COLO829 (cell line): ENCODE results near the gene PRELID1.
"Not testable (repeated sequence)": the region's sequence is repeated elsewhere in the genome, so short reads cannot be mapped to it uniquely, and the experiment has no call there.

Experiments used
- DNase-seq: peaks from one replicate; pipeline ENCODE4 v3.0.0; 2012; ENCODE audit warnings: low spot score

The PRELID1 gene, protein sequence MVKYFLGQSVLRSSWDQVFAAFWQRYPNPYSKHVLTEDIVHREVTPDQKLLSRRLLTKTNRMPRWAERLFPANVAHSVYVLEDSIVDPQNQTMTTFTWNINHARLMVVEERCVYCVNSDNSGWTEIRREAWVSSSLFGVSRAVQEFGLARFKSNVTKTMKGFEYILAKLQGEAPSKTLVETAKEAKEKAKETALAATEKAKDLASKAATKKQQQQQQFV

DNA sequence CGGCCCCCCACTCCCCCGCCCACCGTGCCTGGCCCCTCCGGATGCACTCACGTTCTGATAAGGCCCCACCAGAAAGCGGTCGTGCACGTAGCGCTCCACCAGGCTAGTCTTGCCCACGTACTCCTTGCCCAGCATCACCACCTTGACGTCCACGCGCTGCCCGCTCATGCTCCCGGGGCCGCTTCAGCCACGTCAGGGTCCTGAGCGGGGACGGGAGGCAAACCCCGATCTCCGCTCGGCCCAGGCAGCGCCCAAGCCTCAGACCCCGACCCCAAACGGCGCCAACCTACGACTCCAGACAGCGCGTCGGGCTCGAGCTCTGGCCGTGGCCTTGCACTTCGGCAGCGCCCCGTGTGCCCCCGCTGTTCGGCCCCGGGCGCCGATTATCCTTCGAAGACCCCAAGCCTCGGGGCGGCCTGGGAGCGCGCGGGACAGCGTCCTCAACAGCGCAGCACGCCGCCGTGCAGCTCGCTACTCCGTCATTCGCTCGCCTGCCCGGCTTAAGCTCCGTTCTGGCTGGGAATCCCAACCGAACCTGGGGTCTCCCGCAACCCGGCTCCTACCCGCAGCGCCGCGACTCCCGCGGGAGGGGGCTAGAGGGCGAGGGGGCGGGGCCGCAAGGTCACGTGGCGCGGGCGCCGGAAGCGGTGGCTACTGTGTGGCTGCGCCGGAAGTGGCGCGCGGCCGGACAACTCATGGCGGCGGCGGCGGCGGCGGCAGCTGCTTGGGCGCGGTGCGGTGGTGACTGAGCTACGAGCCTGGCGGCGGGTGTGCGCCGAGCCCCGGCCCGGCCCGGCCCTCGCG, at the start of gene PRELID1, which contains the start of gene RAB24:
Gene PRELID1, plus strand, starts transcription at position 679 of the 804 bp plus-strand sequence. CDS start 187 bp downstream, outside the sequence.
Gene RAB24, minus strand, starts transcription at position 599 of the 804 bp plus-strand sequence. Its CDS starts 431 bp downstream, at position 168.
- peak; percentile 63 for DNase-seq

DNA sequence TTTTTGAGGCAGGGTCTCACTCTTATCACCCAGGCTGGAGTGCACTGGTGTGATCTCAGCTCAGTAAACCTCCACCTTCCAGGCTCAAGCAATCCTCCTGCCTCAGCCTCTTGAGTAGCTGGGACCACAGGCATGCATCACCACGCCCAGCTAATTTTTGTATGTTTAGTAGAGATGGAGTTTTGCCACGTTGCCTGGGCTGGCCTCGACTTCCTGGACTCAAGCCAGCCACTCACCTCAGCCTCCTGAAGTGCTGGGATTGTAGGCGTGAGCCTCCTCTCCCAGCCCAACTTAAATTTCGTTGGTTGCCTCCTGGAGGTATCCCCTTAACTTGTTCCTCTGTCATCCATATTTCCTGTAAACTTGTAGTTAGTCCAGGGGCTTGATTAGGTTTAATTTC, 47.3 kb upstream of the PRELID1 start:
- no peak for DNase-seq

DNA sequence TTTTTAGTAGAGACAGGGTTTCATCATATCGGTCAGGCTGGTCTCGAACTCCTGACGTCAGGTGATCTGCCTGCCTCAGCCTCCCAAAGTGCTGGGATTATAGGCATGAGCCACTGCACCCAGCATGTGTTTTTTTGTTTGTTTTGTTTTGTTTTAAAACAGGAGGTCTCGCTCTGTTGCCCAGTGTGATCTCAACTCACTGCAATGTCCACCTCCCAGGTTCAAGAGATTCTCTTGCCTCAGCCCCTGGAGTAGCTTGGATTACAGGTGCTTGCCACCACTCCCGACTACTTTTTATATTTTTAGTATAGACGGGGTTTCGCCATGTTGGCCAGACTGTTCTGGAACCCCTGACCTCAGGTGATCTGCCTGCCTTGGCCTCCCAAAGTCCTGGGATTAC, 44.9 kb upstream of the PRELID1 start:
- DNase-seq: not testable (repeated sequence)

DNA sequence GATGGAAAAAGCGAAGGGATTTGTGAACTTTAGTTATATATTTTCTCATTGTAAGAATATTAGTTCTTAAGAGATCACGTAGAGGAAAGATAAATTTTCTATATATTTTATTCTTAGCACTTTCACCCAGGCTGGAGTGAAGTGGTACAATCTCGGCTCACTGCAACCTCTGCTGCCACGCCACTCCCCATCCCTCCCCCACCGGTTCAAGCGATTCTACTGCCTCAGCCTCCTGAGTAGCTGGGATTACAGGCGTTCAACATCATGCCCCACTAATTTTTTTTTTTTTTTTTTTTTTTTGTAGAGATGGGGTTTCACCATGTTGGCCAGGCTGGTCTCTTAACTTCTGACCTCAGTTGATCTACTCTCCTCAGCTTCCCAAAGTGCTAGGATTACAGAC, 42.6 kb upstream of the PRELID1 start:
- DNase-seq: no peak

DNA sequence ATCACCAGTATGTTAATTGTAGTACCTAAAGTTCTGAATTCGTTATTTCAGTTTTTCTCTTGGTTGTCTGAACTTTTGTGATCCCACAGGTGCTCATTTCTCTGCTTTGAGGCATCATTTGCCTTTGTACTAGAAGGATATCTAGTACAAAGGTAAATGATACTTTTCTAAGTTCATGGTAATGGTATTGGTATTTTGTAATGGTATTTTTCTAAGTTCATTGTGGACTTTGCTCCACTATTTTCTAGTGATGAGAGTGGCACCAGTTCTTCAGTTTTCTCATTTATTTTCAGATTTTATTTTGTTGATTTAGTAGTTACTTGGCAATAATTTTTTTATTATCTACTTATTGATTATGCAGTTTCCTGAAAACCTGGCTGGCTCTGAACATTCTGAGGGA, 42.1 kb upstream of the PRELID1 start:
- no peak for DNase-seq

DNA sequence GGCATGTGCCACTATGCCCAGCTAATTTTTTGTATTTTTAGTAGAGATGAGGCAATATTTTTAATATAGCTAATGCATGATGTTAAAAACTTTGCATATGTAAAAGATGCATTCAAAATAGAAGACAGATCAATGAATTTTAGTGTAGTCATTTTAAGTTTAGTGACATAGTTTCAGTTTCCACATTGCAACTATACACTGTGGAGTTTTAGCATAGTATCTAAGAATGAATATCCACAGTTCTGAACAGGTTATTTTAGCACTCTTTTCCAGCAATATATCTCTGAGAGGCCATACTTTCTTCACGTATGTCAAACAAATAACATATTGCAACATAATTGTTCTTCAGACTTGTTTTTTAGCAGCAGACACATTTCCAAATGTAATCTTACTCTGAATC, 39.4 kb upstream of the PRELID1 start:
- no peak for DNase-seq

DNA sequence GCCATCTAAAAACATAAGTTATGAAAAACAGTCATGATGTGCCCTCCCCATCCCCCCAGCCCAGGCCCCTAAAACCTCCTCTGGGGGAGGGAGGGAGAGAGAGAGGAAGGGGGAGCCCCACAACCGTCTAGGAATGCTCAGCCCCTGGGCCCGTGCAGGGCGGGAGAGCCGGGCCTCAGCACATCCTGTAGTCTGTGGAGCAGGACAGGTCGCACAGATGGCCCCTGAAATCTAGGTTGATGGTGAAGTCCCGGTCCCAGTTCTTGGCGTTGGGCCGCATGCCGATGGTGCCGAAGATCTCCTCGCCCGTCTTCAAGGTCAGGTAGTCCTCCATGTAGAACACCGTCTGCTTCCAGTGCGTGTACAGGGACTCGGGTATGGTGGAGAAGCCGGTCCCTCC, 38.2 kb upstream of the PRELID1 start:
- DNase-seq: no peak

DNA sequence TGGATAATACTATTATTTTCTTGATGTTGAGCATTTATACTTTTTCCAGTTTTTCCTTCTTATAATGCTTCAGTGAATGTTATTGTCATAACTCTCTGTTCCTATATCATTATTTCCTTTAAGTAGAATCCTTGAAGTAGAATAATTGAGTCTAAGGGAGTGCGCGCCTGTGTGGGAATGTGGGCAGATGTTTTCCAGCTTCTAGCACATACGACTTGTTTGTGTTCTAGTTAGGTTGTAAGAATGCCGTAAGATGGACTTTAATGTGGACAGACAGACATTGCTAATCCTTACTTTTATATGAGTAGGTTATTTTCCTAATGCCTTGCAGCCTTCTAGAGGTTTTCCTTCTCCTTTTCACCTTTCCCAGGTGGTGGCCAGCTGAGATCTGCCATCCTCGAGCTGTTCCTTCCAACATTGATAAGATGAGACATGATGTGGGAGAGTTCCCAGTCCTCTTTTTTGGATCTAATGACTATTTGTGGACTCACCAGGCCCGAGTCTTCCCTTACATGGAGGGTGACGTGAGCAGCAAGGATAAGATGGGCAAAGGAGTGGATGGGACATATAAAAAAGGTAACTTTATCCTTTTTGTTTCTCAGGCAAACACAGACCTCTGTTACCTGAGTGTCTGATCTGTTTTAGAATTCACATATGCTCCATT, 34.2 kb upstream of the PRELID1 start:
- DNase-seq: no peak

DNA sequence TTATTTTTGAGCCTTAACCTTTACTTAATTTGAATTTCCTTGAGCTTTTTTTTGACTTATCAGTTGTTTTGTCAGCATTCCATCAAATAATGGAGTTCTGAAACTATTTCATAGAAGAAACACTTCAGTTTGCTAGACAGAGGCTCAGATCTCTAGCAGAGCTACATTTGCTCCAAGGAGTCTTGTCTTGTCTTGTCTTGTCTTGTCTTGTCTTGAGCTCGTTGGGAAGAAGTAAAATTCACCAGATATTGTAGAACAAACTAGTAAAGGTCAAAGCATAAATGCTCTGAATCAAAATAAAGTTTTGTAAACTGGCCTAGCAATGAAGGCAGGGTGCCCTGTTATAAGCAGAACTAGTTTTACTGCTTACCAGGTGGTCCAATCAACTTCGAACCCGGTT, 33.6 kb upstream of the PRELID1 start:
- DNase-seq: no peak

DNA sequence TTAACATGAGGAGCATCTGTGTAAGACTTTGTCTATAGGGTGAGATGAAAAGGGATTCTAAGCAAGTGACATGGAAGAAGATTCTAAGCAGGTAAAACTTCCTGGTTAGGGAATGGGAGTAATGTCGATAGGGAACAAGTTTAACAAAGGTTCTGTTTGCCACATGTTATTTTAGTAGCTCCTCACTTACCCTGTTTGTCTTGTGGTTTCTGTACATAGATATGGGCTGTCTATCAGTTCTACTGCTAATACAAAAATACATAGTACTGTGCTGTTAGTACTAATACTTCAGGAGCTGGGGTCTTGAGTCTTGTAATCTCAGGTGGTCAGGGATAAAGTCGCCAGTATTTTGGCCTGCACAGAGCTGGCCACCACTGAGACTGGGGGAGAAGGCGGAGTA, 32.9 kb upstream of the PRELID1 start:
- no peak for DNase-seq

DNA sequence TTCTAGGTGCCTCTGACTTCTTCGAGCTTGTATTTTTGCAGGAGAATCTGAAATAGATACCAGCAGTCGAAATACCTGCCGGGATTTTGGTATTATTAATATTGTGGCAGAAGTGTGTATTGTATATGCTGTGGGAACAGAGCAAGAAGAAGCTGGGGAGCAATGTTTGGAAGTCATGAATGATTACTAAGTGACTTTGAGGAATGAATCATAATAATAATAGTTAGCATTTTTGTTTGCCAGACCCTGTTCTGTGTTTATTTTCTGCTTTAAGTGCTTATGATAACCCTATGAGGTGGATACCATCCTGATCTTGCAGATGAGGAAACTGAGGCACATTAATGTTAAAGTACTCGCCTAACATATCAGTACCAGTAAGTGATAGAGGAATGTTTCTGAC, 32.5 kb upstream of the PRELID1 start:
- no peak for DNase-seq

DNA sequence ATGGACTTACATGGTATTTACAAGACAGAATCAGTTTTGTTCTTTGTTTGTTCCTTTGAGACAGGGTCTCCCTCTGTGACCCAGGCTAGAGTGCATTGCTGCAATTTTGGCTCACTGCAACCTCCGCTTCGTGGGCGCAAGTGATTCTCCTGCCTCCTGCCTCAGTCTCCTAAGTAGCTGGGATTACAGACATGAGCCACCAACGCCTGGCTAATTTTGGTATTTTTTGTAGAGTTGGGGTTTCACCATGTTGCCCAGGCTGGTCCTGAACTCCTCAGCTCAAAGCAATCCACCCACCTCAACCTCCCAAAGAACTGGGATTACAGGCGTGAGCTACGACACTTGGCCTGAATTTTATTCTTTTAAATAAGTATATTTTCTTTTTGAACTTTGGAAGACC, 27.7 kb upstream of the PRELID1 start:
- DNase-seq: no peak

DNA sequence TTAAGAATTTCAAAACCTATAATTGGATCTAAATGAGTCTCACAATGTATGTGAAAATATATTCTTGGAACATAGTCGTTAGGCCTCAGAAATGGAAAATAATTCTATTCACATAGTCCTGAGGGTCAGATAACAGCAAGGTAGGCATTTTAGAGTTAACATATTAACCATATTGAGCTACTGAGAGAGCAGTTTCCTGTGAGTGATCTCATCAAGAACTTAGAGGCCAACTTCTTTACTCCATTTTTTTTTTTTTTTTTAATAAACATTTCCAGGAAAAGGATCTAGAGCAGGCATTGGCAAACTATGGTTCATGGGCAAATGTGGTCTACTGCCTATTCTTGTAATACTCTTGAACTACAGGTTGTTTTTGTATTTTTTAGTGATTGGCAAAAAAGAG, 26.7 kb upstream of the PRELID1 start:
- DNase-seq: no peak

DNA sequence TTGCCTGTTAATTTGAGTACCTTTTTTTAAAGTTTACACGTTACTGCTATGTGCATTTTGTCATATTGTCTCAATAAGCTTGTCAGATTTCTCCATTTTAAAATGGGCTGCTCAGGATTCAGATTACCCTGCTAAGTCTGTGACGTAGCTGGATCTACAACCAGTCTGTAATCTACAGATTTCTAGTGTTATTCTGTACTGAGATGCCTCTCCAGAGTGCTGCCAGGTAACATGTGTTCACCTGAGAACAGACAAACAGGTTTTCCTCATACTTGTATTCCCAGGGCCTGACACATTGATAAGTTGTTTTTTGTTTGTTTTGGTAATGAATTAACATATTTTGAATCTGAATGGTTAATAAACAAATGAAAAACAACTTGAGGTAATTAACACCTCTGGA, 15.4 kb upstream of the PRELID1 start:
- DNase-seq: no peak

DNA sequence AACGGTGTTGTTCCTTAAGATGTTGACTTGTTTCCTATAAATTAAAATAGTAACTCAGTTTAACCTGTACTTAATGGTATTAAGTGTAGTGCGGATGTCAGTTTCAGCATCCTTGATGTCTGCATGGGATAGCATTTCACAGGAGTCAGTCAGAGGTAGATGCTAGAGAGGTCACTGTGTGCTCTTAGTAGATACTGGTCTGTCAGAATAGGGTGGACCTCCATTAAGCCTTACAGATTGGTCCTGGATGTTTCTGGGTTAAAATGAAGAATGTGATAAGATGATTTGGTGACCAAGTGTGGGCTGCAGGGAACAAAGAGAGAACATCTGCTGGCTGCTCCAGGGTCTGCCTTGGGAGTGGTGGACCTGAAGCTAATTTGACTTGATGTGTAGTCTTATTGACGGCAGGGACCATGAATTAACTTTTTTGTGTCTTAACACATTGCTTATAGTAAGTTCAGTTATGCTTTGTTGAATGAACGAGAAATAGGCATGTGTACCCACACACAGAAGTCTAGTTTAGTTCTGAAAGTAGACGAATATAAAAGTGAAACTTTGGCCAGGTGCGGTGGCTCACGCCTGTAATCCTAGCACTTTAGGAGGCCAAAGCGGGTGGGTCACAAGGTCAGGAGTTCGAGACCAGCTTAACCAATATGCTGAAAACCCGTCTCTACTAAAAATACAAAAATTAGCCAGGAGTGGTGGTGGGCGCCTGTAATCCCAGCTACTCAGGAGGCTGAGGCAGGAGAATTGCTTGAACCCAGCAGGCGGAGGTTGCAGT, 12.6 kb upstream of the PRELID1 start:
- DNase-seq: no peak

DNA sequence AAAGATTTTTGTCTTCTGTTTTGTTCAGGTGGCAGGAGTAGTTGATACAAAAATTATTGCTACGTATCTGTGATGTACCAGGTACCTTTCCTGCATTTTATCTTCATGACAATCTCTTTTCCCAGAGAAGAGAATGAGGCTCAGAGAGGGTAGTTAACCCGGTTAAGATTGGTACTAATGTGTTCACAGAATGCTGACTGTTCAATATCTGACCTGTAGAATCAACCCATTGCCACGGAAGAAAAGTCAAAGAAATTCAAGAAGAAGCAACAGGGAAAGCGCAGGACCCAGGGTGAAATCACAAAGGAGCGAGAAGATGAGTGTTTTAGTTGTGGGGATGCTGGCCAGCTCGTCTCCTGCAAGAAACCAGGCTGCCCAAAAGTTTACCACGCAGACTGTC, 11.9 kb upstream of the PRELID1 start:
- no peak for DNase-seq

DNA sequence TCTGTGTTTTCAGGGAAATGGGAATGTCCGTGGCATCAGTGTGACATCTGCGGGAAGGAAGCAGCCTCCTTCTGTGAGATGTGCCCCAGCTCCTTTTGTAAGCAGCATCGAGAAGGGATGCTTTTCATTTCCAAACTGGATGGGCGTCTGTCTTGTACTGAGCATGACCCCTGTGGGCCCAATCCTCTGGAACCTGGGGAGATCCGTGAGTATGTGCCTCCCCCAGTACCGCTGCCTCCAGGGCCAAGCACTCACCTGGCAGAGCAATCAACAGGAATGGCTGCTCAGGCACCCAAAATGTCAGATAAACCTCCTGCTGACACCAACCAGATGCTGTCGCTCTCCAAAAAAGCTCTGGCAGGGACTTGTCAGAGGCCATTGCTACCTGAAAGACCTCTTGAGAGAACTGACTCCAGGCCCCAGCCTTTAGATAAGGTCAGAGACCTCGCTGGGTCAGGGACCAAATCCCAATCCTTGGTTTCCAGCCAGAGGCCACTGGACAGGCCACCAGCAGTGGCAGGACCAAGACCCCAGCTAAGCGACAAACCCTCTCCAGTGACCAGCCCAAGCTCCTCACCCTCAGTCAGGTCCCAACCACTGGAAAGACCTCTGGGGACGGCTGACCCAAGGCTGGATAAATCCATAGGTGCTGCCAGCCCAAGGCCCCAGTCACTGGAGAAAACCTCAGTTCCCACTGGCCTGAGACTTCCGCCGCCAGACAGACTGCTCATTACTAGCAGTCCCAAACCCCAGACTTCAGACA, 9.6 kb upstream of the PRELID1 start:
- DNase-seq: no peak

DNA sequence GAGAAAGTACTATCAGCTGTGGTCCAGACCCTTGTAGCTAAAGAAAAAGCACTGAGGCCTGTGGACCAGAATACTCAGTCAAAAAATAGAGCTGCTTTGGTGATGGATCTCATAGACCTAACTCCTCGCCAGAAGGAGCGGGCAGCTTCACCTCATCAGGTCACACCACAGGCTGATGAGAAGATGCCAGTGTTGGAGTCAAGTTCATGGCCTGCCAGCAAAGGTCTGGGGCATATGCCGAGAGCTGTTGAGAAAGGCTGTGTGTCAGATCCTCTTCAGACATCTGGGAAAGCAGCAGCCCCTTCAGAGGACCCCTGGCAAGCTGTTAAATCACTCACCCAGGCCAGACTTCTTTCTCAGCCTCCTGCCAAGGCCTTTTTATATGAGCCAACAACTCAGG, 9.0 kb upstream of the PRELID1 start:
- no peak for DNase-seq

DNA sequence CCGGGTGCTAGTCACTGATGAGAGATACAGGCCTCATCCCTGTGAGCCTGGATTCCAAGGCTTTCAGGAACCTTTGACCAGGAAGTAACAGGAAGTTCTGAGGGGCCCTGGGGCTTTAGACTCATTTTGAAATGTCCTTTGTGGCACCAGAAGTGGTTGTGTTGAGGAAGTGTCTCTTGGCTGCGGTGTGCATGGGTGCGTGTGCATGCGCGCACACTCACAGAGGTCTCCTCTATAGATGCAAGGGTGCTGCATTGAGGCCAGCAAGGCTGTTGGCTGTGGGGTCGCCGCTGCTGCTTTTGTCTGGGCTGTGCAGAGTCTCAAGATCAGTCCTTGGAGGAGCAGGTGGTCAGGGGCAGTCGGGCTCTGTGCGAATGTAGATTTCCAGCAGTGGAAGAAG, 7.7 kb upstream of the PRELID1 start:
- no peak for DNase-seq

DNA sequence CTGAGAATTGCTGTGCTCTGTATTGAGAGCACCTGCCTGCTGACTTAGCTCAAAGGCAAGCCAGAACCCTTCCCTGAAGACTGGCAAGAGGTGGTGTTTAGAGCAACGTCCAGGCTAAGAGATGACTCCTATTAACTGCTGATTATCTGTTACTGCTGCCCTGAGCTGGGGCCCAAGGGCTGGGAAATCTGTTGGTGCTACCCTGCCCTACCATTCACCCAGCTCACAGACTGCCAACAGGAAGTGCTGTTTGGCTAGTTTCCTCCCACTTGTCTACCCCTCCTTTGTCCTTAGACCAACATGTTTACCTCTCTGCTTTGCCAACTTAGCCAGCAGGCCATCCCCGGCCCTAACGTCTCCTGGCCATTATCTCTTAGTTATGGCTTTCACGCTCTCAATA, 7.0 kb upstream of the PRELID1 start:
- no peak for DNase-seq

DNA sequence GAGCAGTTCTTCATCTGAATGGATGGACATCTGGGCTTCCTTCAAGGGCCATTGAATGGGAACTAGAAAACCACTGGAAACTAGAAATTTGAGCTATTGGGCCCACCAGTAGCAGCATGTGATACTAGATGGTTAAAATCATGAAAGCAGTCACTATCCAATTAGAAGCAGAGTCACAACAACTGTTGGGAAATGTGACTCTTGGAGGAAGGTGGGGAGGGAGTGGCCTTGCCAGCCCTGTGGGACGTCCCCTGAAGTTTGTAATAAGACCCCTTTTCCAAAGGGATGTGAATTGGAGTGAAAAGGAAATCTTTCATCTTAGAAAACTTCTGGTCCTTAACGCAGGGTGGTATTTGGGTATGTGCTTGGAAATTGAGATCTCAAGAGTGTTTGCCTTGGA, 5.7 kb upstream of the PRELID1 start:
- no peak for DNase-seq

DNA sequence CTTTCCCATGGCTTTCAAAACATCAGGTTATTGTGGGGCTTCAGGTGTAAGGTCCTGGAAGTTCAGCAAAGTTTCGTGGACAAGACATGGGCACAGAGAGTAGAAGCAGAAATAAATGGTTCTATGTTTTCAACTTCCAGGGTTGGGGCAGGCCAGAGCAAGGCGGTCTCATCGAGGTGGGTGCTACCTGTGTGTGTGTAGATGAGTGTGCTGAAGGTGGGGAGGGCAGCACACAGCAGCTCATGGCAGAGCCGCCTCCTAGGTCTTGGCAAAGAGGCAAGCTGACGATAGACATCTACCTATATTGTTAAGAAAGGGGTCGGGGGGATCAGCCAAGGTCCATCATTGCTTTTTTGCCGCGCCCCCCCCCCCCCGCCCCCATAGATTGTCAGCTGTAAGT, 3.9 kb upstream of the PRELID1 start:
- DNase-seq: no peak
